Measurements from ENCODE around the gene ADGRL2. TPM values are rescaled to one million over a fixed set of nuclear protein-coding genes. Genes with fewer than 3 reads are reported as not detected.

ADGRL2 gene
- not detected for polyA plus RNA-seq

- no peaks in the 10 kb centered on the region for H3K36me3 Mint-ChIP-seq
- H3K4me1 Mint-ChIP-seq: peaks cover 3 to 14% (median 6%) of the 10 kb centered on the region in 3 donors
- peaks cover 0 to 3% (median 2%) of the 10 kb centered on the region in 3 donors for H3K9me3 Mint-ChIP-seq
- H3K4me3 Mint-ChIP-seq: peak within 1 kb of the TSS in 3 of 4 donors; percentile 65 to 76 (median 67)
- H3K27ac Mint-ChIP-seq: no peak within 1 kb of the TSS
- H3K27me3 Mint-ChIP-seq: peaks cover 32% of the 10 kb centered on the region
Measured at GRCh38 chr1:81800695-81801650, at the start of gene ADGRL2. TSS of gene ADGRL2 (plus strand) at chr1:81800934. CDS start at chr1:81836985, 36,051 bp downstream.

- peaks cover 0 to 2% (median 0%) of the 10 kb centered on the region in 3 donors for H3K9me3 Mint-ChIP-seq
- no peak overlapping the region for H3K4me3 Mint-ChIP-seq
- H3K36me3 Mint-ChIP-seq: peaks cover 2% of the 10 kb centered on the region
- no peaks in the 10 kb centered on the region for H3K4me1 Mint-ChIP-seq
- peaks cover 3% of the 10 kb centered on the region for H3K27me3 Mint-ChIP-seq
- no peak overlapping the region for H3K27ac Mint-ChIP-seq
Measured at GRCh38 chr1:81752840-81753239, 47.9 kb upstream of the ADGRL2 start.

- H3K9me3 Mint-ChIP-seq: peaks cover 0 to 2% (median 0%) of the 10 kb centered on the region in 3 donors
- H3K4me1 Mint-ChIP-seq: no peaks in the 10 kb centered on the region
- peaks cover 2% of the 10 kb centered on the region for H3K36me3 Mint-ChIP-seq
- peaks cover 3% of the 10 kb centered on the region for H3K27me3 Mint-ChIP-seq
- no peak overlapping the region for H3K27ac Mint-ChIP-seq
- no peak overlapping the region for H3K4me3 Mint-ChIP-seq
Measured at GRCh38 chr1:81754424-81754823, 46.3 kb upstream of the ADGRL2 start.

GRCh38 chr1:81756872-81757271 is 43.9 kb upstream of the ADGRL2 start:
- no peaks in the 10 kb centered on the region for H3K4me1 Mint-ChIP-seq
- no peak overlapping the region for H3K27ac Mint-ChIP-seq
- H3K27me3 Mint-ChIP-seq: peaks cover 3% of the 10 kb centered on the region
- no peaks in the 10 kb centered on the region for H3K9me3 Mint-ChIP-seq
- H3K4me3 Mint-ChIP-seq: no peak overlapping the region
- H3K36me3 Mint-ChIP-seq: peaks cover 2% of the 10 kb centered on the region

GRCh38 chr1:81757398-81758020 is 43.2 kb upstream of the ADGRL2 start:
- Mint-ChIP-seq H3K27me3 (peaks cover 2% of the 10 kb centered on the region), H3K4me1 (no peaks in the 10 kb centered on the region), H3K4me3 (no peak overlapping the region), H3K36me3 (peaks cover 2% of the 10 kb centered on the region), H3K9me3 (no peaks in the 10 kb centered on the region), H3K27ac (no peak overlapping the region)

GRCh38 chr1:81758181-81758580 is 42.6 kb upstream of the ADGRL2 start:
- H3K27ac Mint-ChIP-seq: no peak overlapping the region
- no peak overlapping the region for H3K4me3 Mint-ChIP-seq
- H3K36me3 Mint-ChIP-seq: no peaks in the 10 kb centered on the region
- H3K27me3 Mint-ChIP-seq: peaks cover 2% of the 10 kb centered on the region
- H3K4me1 Mint-ChIP-seq: no peaks in the 10 kb centered on the region
- no peaks in the 10 kb centered on the region for H3K9me3 Mint-ChIP-seq

GRCh38 chr1:81760477-81761097 is 40.1 kb upstream of the ADGRL2 start:
- Mint-ChIP-seq H3K27me3 (peaks cover 2% of the 10 kb centered on the region), H3K9me3 (no peaks in the 10 kb centered on the region), H3K27ac (no peak overlapping the region), H3K36me3 (no peaks in the 10 kb centered on the region), H3K4me3 (no peak overlapping the region), H3K4me1 (no peaks in the 10 kb centered on the region)

- no peaks in the 10 kb centered on the region for H3K9me3 Mint-ChIP-seq
- H3K27ac Mint-ChIP-seq: no peak overlapping the region
- no peaks in the 10 kb centered on the region for H3K27me3 Mint-ChIP-seq
- H3K4me1 Mint-ChIP-seq: no peaks in the 10 kb centered on the region
- H3K36me3 Mint-ChIP-seq: no peaks in the 10 kb centered on the region
- H3K4me3 Mint-ChIP-seq: no peak overlapping the region
Measured at GRCh38 chr1:81775510-81775909, 25.2 kb upstream of the ADGRL2 start.

GRCh38 chr1:81780705-81781454 is 19.9 kb upstream of the ADGRL2 start:
- H3K27ac Mint-ChIP-seq: no peak overlapping the region
- H3K9me3 Mint-ChIP-seq: no peaks in the 10 kb centered on the region
- no peaks in the 10 kb centered on the region for H3K36me3 Mint-ChIP-seq
- H3K27me3 Mint-ChIP-seq: no peaks in the 10 kb centered on the region
- no peaks in the 10 kb centered on the region for H3K4me1 Mint-ChIP-seq
- H3K4me3 Mint-ChIP-seq: no peak overlapping the region

GRCh38 chr1:81781749-81782148 is 19.0 kb upstream of the ADGRL2 start:
- H3K27ac Mint-ChIP-seq: no peak overlapping the region
- H3K4me1 Mint-ChIP-seq: no peaks in the 10 kb centered on the region
- no peak overlapping the region for H3K4me3 Mint-ChIP-seq
- no peaks in the 10 kb centered on the region for H3K36me3 Mint-ChIP-seq
- no peaks in the 10 kb centered on the region for H3K27me3 Mint-ChIP-seq
- H3K9me3 Mint-ChIP-seq: peaks cover 0 to under 1% (median 0%) of the 10 kb centered on the region in 3 donors

- no peaks in the 10 kb centered on the region for H3K4me1 Mint-ChIP-seq
- H3K36me3 Mint-ChIP-seq: no peaks in the 10 kb centered on the region
- H3K9me3 Mint-ChIP-seq: no peaks in the 10 kb centered on the region
- no peaks in the 10 kb centered on the region for H3K27me3 Mint-ChIP-seq
- no peak overlapping the region for H3K4me3 Mint-ChIP-seq
- no peak overlapping the region for H3K27ac Mint-ChIP-seq
Measured at GRCh38 chr1:81792184-81792583, 8.6 kb upstream of the ADGRL2 start.

GRCh38 chr1:81797701-81798100 is 3.0 kb upstream of the ADGRL2 start:
- Mint-ChIP-seq H3K36me3 (no peaks in the 10 kb centered on the region), H3K4me3 (no peak overlapping the region), H3K4me1 (peaks cover 3 to 6% (median 4%) of the 10 kb centered on the region in 3 donors), H3K9me3 (peaks cover 0 to 2% (median 1%) of the 10 kb centered on the region in 3 donors), H3K27ac (no peak overlapping the region), H3K27me3 (peaks cover 18% of the 10 kb centered on the region)

- H3K36me3 Mint-ChIP-seq: no peaks in the 10 kb centered on the region
- H3K27me3 Mint-ChIP-seq: peaks cover 32% of the 10 kb centered on the region
- peaks cover 0 to 3% (median 2%) of the 10 kb centered on the region in 3 donors for H3K9me3 Mint-ChIP-seq
- peak overlapping the region in 2 of 4 donors; percentile 67 to 76 for H3K4me3 Mint-ChIP-seq
- H3K27ac Mint-ChIP-seq: no peak overlapping the region
- peaks cover 3 to 14% (median 6%) of the 10 kb centered on the region in 3 donors for H3K4me1 Mint-ChIP-seq
Measured at GRCh38 chr1:81799939-81800694, 617 bp upstream of the ADGRL2 start.
